Upper lobe of right lung (tissue), 1 donor: ENCODE results near the gene BCL2L11. TPM values are rescaled to one million over a fixed set of nuclear protein-coding genes. Genes with fewer than 3 reads are reported as not detected.

Experiments used
- ATAC-seq: fragments of 200-7000 bp; cut with Tn5 transposase; one replicate; pipeline ENCODE4 v1.9.1; 2020; ENCODE audit warnings: mild to moderate bottlenecking, moderate library complexity
- DNase-seq: peaks from one replicate; pipeline ENCODE4 v3.0.0-alpha.2; 2020
- H3K27ac ChIP-seq: fragments of 200-600 bp; one replicate; pipeline ENCODE4 v1.8.0; 2022
- H3K27me3 ChIP-seq: fragments of 200-600 bp; one replicate; pipeline ENCODE4 v1.8.0; 2022; ENCODE audit warnings: mild to moderate bottlenecking
- H3K36me3 ChIP-seq: fragments of 200-600 bp; one replicate; pipeline ENCODE4 v1.8.0; 2022
- H3K4me1 ChIP-seq: fragments of 200-600 bp; one replicate; pipeline ENCODE4 v1.8.0; 2022
- H3K4me3 ChIP-seq: fragments of 200-600 bp; one replicate; pipeline ENCODE4 v1.8.0; 2022; ENCODE audit warnings: mild to moderate bottlenecking
- H3K9me3 ChIP-seq: fragments of 200-600 bp; one replicate; pipeline ENCODE4 v1.8.0; 2022
- intact Hi-C: fragments of 100-400 bp; cut with DNase I; formaldehyde crosslinking; loops from one replicate; pipeline ENCODE4 v1.11.0; 2022
- total RNA-seq: library from RNA; stranded (reverse); fragmentation: NEBNext Ultra II Directional; extraction: Animal tissue kit (Norgen Biotek cat#: 25700); gene quantifications from one replicate; pipeline ENCODE4 v1.2.1, GENCODE V29; 2021
- TF ChIP-seq, protein P1 (sequence below): fragments of 200-600 bp; IDR thresholded peaks from one replicate; pipeline ENCODE4 v1.8.0; 2022; ENCODE audit warnings: antibody characterized with exemption
- donor health status: DM: no; HTN: yes; CAD: no; lungs with severe emphysema.

Gene BCL2L11
- total RNA-seq, 1 donor from 2014 or later: 23.9 TPM

- Histone ChIP-seq H3K36me3 (no peaks in the 10 kb centered on the region), H3K4me3 (no peak overlapping the region), H3K4me1 (no peaks in the 10 kb centered on the region), H3K9me3 (no peaks in the 10 kb centered on the region), H3K27ac (no peak overlapping the region), H3K27me3 (no peaks in the 10 kb centered on the region)
- TF ChIP-seq, protein P1, sequence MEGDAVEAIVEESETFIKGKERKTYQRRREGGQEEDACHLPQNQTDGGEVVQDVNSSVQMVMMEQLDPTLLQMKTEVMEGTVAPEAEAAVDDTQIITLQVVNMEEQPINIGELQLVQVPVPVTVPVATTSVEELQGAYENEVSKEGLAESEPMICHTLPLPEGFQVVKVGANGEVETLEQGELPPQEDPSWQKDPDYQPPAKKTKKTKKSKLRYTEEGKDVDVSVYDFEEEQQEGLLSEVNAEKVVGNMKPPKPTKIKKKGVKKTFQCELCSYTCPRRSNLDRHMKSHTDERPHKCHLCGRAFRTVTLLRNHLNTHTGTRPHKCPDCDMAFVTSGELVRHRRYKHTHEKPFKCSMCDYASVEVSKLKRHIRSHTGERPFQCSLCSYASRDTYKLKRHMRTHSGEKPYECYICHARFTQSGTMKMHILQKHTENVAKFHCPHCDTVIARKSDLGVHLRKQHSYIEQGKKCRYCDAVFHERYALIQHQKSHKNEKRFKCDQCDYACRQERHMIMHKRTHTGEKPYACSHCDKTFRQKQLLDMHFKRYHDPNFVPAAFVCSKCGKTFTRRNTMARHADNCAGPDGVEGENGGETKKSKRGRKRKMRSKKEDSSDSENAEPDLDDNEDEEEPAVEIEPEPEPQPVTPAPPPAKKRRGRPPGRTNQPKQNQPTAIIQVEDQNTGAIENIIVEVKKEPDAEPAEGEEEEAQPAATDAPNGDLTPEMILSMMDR: no peak
- intact Hi-C loops: no loop called here
- ATAC-seq: no peak
- no peak for DNase-seq
These were observed 75.7 kb downstream of the BCL2L11 start for GRCh38 chr2:111196435-111196834.

GRCh38 chr2:111198701-111199100, 78.0 kb downstream of the BCL2L11 start:
- no peaks in the 10 kb centered on the region for H3K27me3 ChIP-seq
- no peak overlapping the region for H3K27ac ChIP-seq
- no peaks in the 10 kb centered on the region for H3K36me3 ChIP-seq
- no peaks in the 10 kb centered on the region for H3K4me1 ChIP-seq
- intact Hi-C loops: no loop called here
- no peak for ATAC-seq
- no peak for DNase-seq
- H3K9me3 ChIP-seq: no peaks in the 10 kb centered on the region
- TF ChIP-seq, protein P1: no peak
- H3K4me3 ChIP-seq: no peak overlapping the region

DNA sequence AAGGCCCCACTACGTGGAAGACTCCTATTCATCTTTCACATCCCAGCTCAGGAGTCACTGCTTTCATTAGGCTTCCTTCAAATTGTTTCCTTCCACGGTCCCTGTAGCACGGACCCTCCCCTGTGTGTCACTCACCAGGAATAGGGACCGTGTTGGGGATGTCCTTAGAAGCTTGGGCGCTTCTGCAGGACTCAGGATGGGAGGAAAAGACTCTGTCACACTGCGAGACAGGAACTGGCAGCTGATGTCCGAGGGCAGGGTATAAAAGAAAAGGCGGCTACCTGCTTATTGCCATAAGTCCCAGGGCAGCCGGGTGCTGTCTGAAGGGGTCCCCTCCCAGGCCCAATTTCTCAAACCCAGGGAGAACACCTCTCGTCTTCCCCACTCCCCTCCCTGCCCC, 79.1 kb downstream of the BCL2L11 start:
- Histone ChIP-seq H3K4me1 (no peaks in the 10 kb centered on the region), H3K27ac (no peak overlapping the region), H3K4me3 (no peak overlapping the region), H3K36me3 (no peaks in the 10 kb centered on the region), H3K27me3 (no peaks in the 10 kb centered on the region), H3K9me3 (no peaks in the 10 kb centered on the region)
- TF ChIP-seq, protein P1: no peak
- no peak for DNase-seq
- ATAC-seq: no peak
- intact Hi-C loops: no loop called here

GRCh38 chr2:111200333-111200881, 79.7 kb downstream of the BCL2L11 start:
- ATAC-seq: peak; percentile 39
- H3K9me3 ChIP-seq: no peaks in the 10 kb centered on the region

DNA sequence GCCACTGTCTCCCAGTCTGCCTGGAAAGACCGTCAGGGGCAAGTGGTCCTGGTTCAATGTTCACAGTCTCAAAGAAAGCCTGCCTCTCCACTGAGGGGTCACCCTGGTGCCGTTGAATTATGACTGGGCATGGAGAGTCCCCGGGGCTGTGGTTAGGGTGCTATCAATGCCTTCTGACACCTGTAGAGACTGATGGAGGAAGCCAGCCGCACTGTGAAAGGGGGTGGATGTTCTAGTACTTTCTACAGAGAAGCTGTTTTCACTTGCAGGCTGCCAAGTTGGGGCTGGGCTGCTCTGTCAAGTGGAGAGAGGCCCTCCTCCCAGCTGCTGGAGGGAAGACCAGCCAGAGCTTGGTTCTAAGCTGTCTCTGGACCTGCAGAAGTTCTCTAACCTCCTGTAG, 80.5 kb downstream of the BCL2L11 start:
- Histone ChIP-seq H3K4me3 (no peak overlapping the region), H3K36me3 (no peaks in the 10 kb centered on the region), H3K4me1 (no peaks in the 10 kb centered on the region), H3K9me3 (no peaks in the 10 kb centered on the region), H3K27ac (no peak overlapping the region), H3K27me3 (no peaks in the 10 kb centered on the region)
- TF ChIP-seq, protein P1: no peak
- DNase-seq (no peak), ATAC-seq (no peak)
- intact Hi-C loops: no loop called here

More at GRCh38 chr2:111200333-111200881, 79.7 kb downstream of the BCL2L11 start:
- intact Hi-C loops: no loop called here
- no peak overlapping the region for H3K4me3 ChIP-seq
- no peaks in the 10 kb centered on the region for H3K36me3 ChIP-seq
- no peak for DNase-seq
- H3K4me1 ChIP-seq: no peaks in the 10 kb centered on the region
- H3K27ac ChIP-seq: no peak overlapping the region
- H3K27me3 ChIP-seq: no peaks in the 10 kb centered on the region
- TF ChIP-seq, protein P1: no peak
